GM23248 (cell line): ENCODE data around the gene TRPM3.

Experiments used
- EZH2 ChIP-seq: fragments of 200-600 bp; sonication (generic); IDR thresholded peaks from 2 replicates; pipeline ENCODE4 v1.6.1; 2018; ENCODE audit warnings: antibody characterized with exemption, mild to moderate bottlenecking; ENCODE audit not compliant: insufficient read depth, poor library complexity, severe bottlenecking
- EZH2phosphoT487 ChIP-seq: fragments of 200-600 bp; sonication (generic); IDR thresholded peaks from 2 replicates; pipeline ENCODE4 v1.6.1; 2018; ENCODE audit warnings: antibody characterized with exemption, moderate library complexity, mild to moderate bottlenecking, low read depth; ENCODE audit not compliant: insufficient read depth

DNA sequence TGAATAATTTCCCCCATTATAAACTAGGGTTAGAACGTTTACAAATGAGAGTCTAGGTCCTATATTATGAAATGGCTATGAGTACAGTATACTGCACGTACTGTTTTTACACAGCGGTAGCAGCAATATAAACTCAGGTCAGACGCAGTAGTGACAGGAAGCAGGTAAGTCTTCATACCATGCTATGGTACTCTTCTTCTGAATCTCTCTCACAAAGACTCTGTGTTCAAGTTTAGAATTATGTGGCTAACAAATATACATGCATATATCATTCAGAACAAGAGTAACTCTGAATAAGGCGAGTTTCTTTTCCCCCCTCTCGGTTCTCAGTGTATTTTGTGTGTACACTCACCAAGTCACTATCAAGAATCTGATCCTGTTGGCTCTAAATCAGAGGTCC, 592.0 kb downstream of the TRPM3 start:
- TF ChIP-seq EZH2 (no peak), EZH2phosphoT487 (no peak)
